GM12878 (cell line): Measurements from ENCODE around the gene UBE2L6. TPM values are rescaled to one million over a fixed set of nuclear protein-coding genes. Genes with fewer than 3 reads are reported as not detected.

Experiments
- ATAC-seq: fragments of 200-7000 bp; cut with Tn5 transposase; 3 replicates; pipeline ENCODE4 v1.9.1; 2020; ENCODE audit warnings: mild to moderate bottlenecking, moderate library complexity
- BruUV-seq: library from RNA; stranded (reverse); fragments of 400-500 nt; replicated peaks from 2 replicates; lab custom pipeline; 2021; lab: Mats Ljungman, UMichigan
- CTCF ChIA-PET: fragments of 300-600 bp; sonication (Branson Sonifier 250); formaldehyde crosslinking; extraction: SDS; loops from one replicate; lab custom pipeline; 2021; ENCODE audit warnings: inconsistent platforms; lab: Yijun Ruan, JAX
- POLR2A ChIA-PET: fragments of 350-600 bp; formaldehyde crosslinking; extraction: SDS; loops from one replicate; lab custom pipeline; 2021; ENCODE audit warnings: inconsistent platforms; lab: Charles Lee
- RAD21 ChIA-PET: fragments of 300-600 bp; sonication (Branson Sonifier 250); formaldehyde crosslinking; loops from one replicate; lab custom pipeline; 2023; ENCODE audit warnings: antibody characterized with exemption; ENCODE audit not compliant: unreplicated experiment; lab: Charles Lee
- SMC1A ChIA-PET: fragments of 300-600 bp; sonication (Branson Sonifier 250); formaldehyde crosslinking; loops from one replicate; lab custom pipeline; 2023; ENCODE audit not compliant: unreplicated experiment, uncharacterized antibody; lab: Charles Lee
- DNase-seq: peaks from one replicate; pipeline ENCODE4 v3.0.0-alpha.2; 2011; ENCODE audit warnings: low read depth, low spot score
- FAIRE-seq: peaks from 3 replicates; lab custom pipeline; 2011; peaks lifted over from hg19 to GRCh38; lab: Jason Lieb, UNC
- H2AFZ ChIP-seq: 2 replicates; pipeline ENCODE4 v1.6.0; 2011; ENCODE audit warnings: low read depth, low read length, control low read depth; ENCODE audit not compliant: control insufficient read depth
- H3K27ac ChIP-seq: 2 replicates; pipeline ENCODE4 v1.5.1; 2011; ENCODE audit warnings: control low read depth; ENCODE audit not compliant: control insufficient read depth, insufficient read depth
- H3K27me3 ChIP-seq, 2 experiments: replicated peaks in 1 of 2; 2 replicates each; pipeline versions ENCODE4 v1.6.0 to v1.6.1; 2011; ENCODE audit warnings: low read length in 1 of 2; ENCODE audit not compliant: control insufficient read depth in 2 of 2, insufficient read depth in 2 of 2
- H3K36me3 ChIP-seq, 2 experiments: 2 replicates each; pipeline ENCODE4 v1.5.1; 2011; ENCODE audit warnings: low read length in 1 of 2; ENCODE audit not compliant: control insufficient read depth in 2 of 2, insufficient read depth in 2 of 2
- H3K4me1 ChIP-seq: 2 replicates; pipeline ENCODE4 v1.6.1; 2011; ENCODE audit warnings: mild to moderate bottlenecking, low read length, moderate library complexity, mixed read lengths; ENCODE audit not compliant: control insufficient read depth, insufficient read depth
- H3K4me2 ChIP-seq: 2 replicates; pipeline ENCODE4 v1.6.0; 2011; ENCODE audit warnings: control low read depth; ENCODE audit not compliant: control insufficient read depth, insufficient read depth
- H3K4me3 ChIP-seq: fragments of 200-600 bp; sonication (generic); 2 replicates; pipeline ENCODE4 v1.5.1; 2016
- H3K79me2 ChIP-seq: 2 replicates; pipeline ENCODE4 v1.6.0; 2011; ENCODE audit warnings: low read length; ENCODE audit not compliant: control insufficient read depth, insufficient read depth
- H3K9ac ChIP-seq: 2 replicates; pipeline ENCODE4 v1.8.0; 2011; ENCODE audit warnings: low read length, control low read depth, mixed read lengths; ENCODE audit not compliant: control insufficient read depth, insufficient read depth
- H3K9me3 ChIP-seq: replicated peaks from 3 replicates; pipeline ENCODE4 v1.5.1; 2011; ENCODE audit warnings: mild to moderate bottlenecking, low read length; ENCODE audit not compliant: control insufficient read depth, insufficient read depth
- H4K20me1 ChIP-seq: 2 replicates; pipeline ENCODE4 v1.6.0; 2011; ENCODE audit not compliant: control insufficient read depth, insufficient read depth
- DPF2 ChIP-seq: fragments of 450-650 bp; IDR thresholded peaks from 2 replicates; pipeline ENCODE4 v1.6.1; 2017; ENCODE audit warnings: mild to moderate bottlenecking
- NRF1 ChIP-seq: conservative IDR thresholded peaks from 2 replicates; pipeline ENCODE4 v1.6.1; 2011; ENCODE audit warnings: mild to moderate bottlenecking, low read depth, low read length, improper control_type of control experiment
- POLR2A ChIP-seq: IDR thresholded peaks from 2 replicates; pipeline ENCODE4 v1.6.1; 2011; ENCODE audit warnings: low read depth, mild to moderate bottlenecking, low read length
- POLR2AphosphoS2 ChIP-seq: IDR thresholded peaks from 2 replicates; pipeline ENCODE4 v1.6.1; 2011; ENCODE audit warnings: low read depth, mild to moderate bottlenecking, low read length, improper control_type of control experiment, moderate library complexity
- RAD21 ChIP-seq: IDR thresholded peaks from 2 replicates; pipeline ENCODE4 v1.6.1; 2011; ENCODE audit warnings: mild to moderate bottlenecking, low read depth, low read length, moderate library complexity; ENCODE audit not compliant: insufficient read depth
- SIN3A ChIP-seq: IDR thresholded peaks from 2 replicates; pipeline ENCODE4 v1.6.1; 2012; ENCODE audit warnings: low read depth, low read length, improper control_type of control experiment
- ZNF207 ChIP-seq: fragments of 450-650 bp; IDR thresholded peaks from 2 replicates; pipeline ENCODE4 v1.6.1; 2014; ENCODE audit warnings: antibody characterized with exemption, mild to moderate bottlenecking, borderline replicate concordance
- WGBS: methylation state at CpG from one replicate; pipeline ENCODE4 v1.1.6; 2016; ENCODE audit warnings: low lambda C conversion rate; ENCODE audit not compliant: insufficient replicate concordance, insufficient coverage; ENCODE audit errors: missing lambda C conversion rate; 5-methylcytosine and 5-hydroxymethylcytosine counted together
- in situ Hi-C: fragments of 300-500 bp; cut with MboI; formaldehyde crosslinking; loops from 9 replicates; pipeline ENCODE4 v1.14.3; 2018; ENCODE audit warnings: mixed read lengths
- intact Hi-C: fragments of 100-400 bp; cut with micrococcal nuclease; formaldehyde crosslinking; loops from one replicate; pipeline ENCODE4 v1.14.2; 2022; ENCODE audit not compliant: unreplicated experiment
- polyA plus RNA-seq, 11 experiments: library from polyadenylated mRNA; depleted of rRNA in 4 of 11; unstranded in 6 of 11; stranded (reverse) in 5 of 11; fragments of >200 nt; fragmentation: Nextera tagmentation in 4 of 11; fragmentation: Illumina TruSeq in 1 of 11; extraction: Ambion mirVana in 4 of 11; extraction: Trizol in 1 of 11; gene quantifications; 1 replicate in 1 of 11; 2 replicates in 10 of 11; pipeline versions ENCODE4 v1.2.1 to v1.2.3, GENCODE V29; 2011 to 2016; ENCODE audit warnings: inconsistent platforms in 2 of 11, missing spikeins in 2 of 11, low read depth in 1 of 11
- total RNA-seq, 4 experiments: library from RNA; depleted of rRNA in 3 of 4; stranded (reverse); fragments of >200 nt in 3 of 4; fragmentation: Illumina TruSeq in 1 of 4; extraction: Trizol in 1 of 4; gene quantifications; 2 replicates each; pipeline versions ENCODE4 v1.2.1 to v1.2.3, GENCODE V29; 2013 to 2021

The UBE2L6 gene
- total and polyA plus RNA-seq, 10 of the 15 experiments (the other 5 are each of a cell fraction or from before 2014, with no cell fraction given), result 114 to 295 (median 173) TPM

GRCh38 chr11:57566005-57566904, 1.2 kb downstream of the UBE2L6 start (continued):
- no peak for TF ChIP-seq NRF1
- TF ChIP-seq SIN3A, result no peak
- 0 out of 2 replicates have a peak, but pooled peaks have one; percentile 24 for TF ChIP-seq POLR2AphosphoS2
- no peak for TF ChIP-seq ZNF207
- 0 out of 2 replicates have a peak, but pooled peaks have one; percentile 24 for TF ChIP-seq POLR2A

GRCh38 chr11:57562596-57562995, 4.9 kb downstream of the UBE2L6 start:
- no peaks in the 10 kb centered on the region for H3K9me3 ChIP-seq
- H3K79me2 ChIP-seq, result peaks cover 58% of the 10 kb centered on the region
- 96% methylated on average over 4 of the region's 4 CpGs for WGBS
- ChIA-PET CTCF (interaction anchor here (0.6 to 1.3 kb wide), 3 partner anchors 12 to 82 kb away, joined by 3 to 5 read pairs (median 5); no protein-coding TSS in a partner anchor), POLR2A (interaction anchor here (0.6 kb wide), 1 partner anchor 230 kb away, joined by 3 read pairs; no protein-coding TSS in a partner anchor), SMC1A (interaction anchor here (1.3 kb wide), 1 partner anchor 69 kb away, joined by 3 read pairs; no protein-coding TSS in a partner anchor), RAD21 (interaction anchor here (0.7 to 1.4 kb wide), 2 partner anchors 13 to 34 kb away, joined by 3 read pairs; no protein-coding TSS in a partner anchor)
- intact Hi-C loops, result loop anchor here (10.0 kb wide), 1 partner anchor 222 kb away; no protein-coding TSS in a partner anchor
- H3K4me3 ChIP-seq, result no peak overlapping the region
- no TSS peak for BruUV-seq
- no peak overlapping the region for H2AFZ ChIP-seq
- ATAC-seq (no peak), DNase-seq (no peak), FAIRE-seq (no peak)
- H3K27ac ChIP-seq, result no peak overlapping the region
- peaks cover 4% of the 10 kb centered on the region for H3K4me1 ChIP-seq
- H4K20me1 ChIP-seq, result no peaks in the 10 kb centered on the region
- H3K9ac ChIP-seq, result no peak overlapping the region
- in situ Hi-C loops, result no loop called here
- no peak overlapping the region for H3K4me2 ChIP-seq
- peaks cover 6 to 23% of the 10 kb centered on the region in 2 experiments for H3K36me3 ChIP-seq
- H3K27me3 ChIP-seq, result no peaks in the 10 kb centered on the region
- TF ChIP-seq RAD21 (peak; percentile 17; the same call in 1 of the 2 replicates), DPF2 (no peak)
